ENCODE measurements around the gene RPL37. TPM values are rescaled to one million over a fixed set of nuclear protein-coding genes. Genes with fewer than 3 reads are reported as not detected.

Gene RPL37
- total and polyA plus RNA-seq, 9 of the 15 experiments (the other 6 are each of a cell fraction or from before 2014, with no cell fraction given), result 2,342 to 7,963 (median 4,091) TPM

DNA sequence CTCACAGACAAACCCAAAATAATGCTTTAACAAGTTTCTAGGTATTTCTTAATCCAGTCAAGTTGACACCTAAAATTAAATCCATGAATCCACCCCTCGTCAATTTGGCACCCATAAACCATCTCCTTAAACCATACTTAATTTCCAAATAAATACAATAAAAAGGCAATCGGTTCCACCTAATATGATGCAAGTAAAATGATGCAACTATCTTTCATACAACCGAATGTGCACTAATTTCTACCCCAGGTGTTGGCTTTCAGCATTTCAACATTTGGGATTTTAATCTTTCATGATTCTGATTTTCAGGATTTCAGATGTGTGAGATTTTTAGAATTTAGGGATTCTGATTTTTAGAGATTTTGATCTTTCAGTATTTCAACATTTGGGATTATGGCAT, 54.2 kb downstream of the RPL37 start:
- in situ Hi-C loops (cut with MboI), result no loop called here
- no TSS peak for BruUV-seq (replicated peaks)
- no peaks in the 10 kb centered on the region for H3K9me1 ChIP-seq (ENCODE audit: control insufficient read depth, insufficient read depth, low read length)
- peaks cover 0 to 3% of the 10 kb centered on the region in 2 experiments; a peak in 1 of 5 replicates for H3K4me1 ChIP-seq (replicated peaks in 1 of 2; ENCODE audit: control insufficient read depth in 2 of 2, insufficient read depth in 2 of 2, low read length in 2 of 2)
- H3K4me3 ChIP-seq, result no peak overlapping the region
- intact Hi-C loops (cut with micrococcal nuclease), result no loop called here
- POLR2A ChIA-PET, result interaction anchor here (1.1 to 1.5 kb wide), 2 partner anchors 10 to 19 kb away, joined by 3 to 4 read pairs; no protein-coding TSS in a partner anchor
- TF ChIP-seq CEBPB (tag; IDR thresholded peaks at IDR 0.05), result peak; percentile 48
- no peak for TF ChIP-seq NBN (IDR thresholded peaks at IDR 0.05; ENCODE audit: low read depth)
- TF ChIP-seq L3MBTL2 (IDR thresholded peaks at IDR 0.05), result no peak
- peak; percentile 24; the same call in 1 of the 2 replicates for TF ChIP-seq CEBPG (CRISPR knock-in tag; IDR thresholded peaks at IDR 0.05)
- peak; percentile 43 to 64; a peak in 3 of 4 replicates for TF ChIP-seq CEBPG (tag; conservative IDR thresholded peaks at IDR 0.05 in 1 of 2, IDR thresholded peaks at IDR 0.05 in 1 of 2)
- TF ChIP-seq TRIM24 (IDR thresholded peaks at IDR 0.05), result peak; percentile 11 to 22; a peak in 1 of 4 replicates
- TF ChIP-seq FOS (IDR thresholded peaks at IDR 0.05; ENCODE audit: extremely low read depth, insufficient read length), result no peak
- TF ChIP-seq KDM1A (IDR thresholded peaks at IDR 0.05), result 0 out of 4 replicates have a peak, but pooled peaks of 1 of the 2 experiments have one; percentile 38
- TF ChIP-seq ATF3 (IDR thresholded peaks at IDR 0.05), result peak; percentile 67
- no peak for TF ChIP-seq ATF3 (CRISPR knock-in tag; conservative IDR thresholded peaks at IDR 0.05)
- TF ChIP-seq SRSF3 (IDR thresholded peaks at IDR 0.05; ENCODE audit: insufficient read depth, low read length), result no peak
- no peak for ATAC-seq
- peaks cover 10% of the 10 kb centered on the region for H4K20me1 ChIP-seq (replicated peaks; ENCODE audit: control insufficient read depth, insufficient read depth, low read length)
- WGBS (ENCODE audit: insufficient coverage, low coverage, missing lambda C conversion rate), result 79% methylated on average over 3 of the region's 3 CpGs
- no peak overlapping the region for H3K4me2 ChIP-seq (ENCODE audit: insufficient read depth, low read length)
- H3K79me2 ChIP-seq (ENCODE audit: control insufficient read depth, insufficient read depth, low read length), result peaks cover 81% of the 10 kb centered on the region
- H3K9me3 ChIP-seq (replicated peaks; ENCODE audit: control insufficient read depth, insufficient read depth, low read depth, low read length), result no peaks in the 10 kb centered on the region
- H3K36me3 ChIP-seq (ENCODE audit: control insufficient read depth, insufficient read depth, low read length), result peaks cover 16% of the 10 kb centered on the region
- FAIRE-seq, result no peak
- no peak overlapping the region for H3K27ac ChIP-seq (ENCODE audit: extremely low read depth, low read depth, low read length)
- CTCF ChIA-PET (ENCODE audit: low intra/inter-chr PET ratio), result no interaction called here
- DNase-seq (ENCODE audit: extremely low read depth in 1 of 4, low spot score in 3 of 4), result no peak
- H2AFZ ChIP-seq (ENCODE audit: low read depth, low read length), result no peak overlapping the region
- no peaks in the 10 kb centered on the region for H3K27me3 ChIP-seq (ENCODE audit: control insufficient read depth in 2 of 2, insufficient read depth in 2 of 2, low read length in 2 of 2)
- no peak overlapping the region for H3K9ac ChIP-seq (ENCODE audit: insufficient read depth in 1 of 2, low read depth in 2 of 2, low read length in 2 of 2)
